EH (cell line): ENCODE measurements around the gene GALNT9.
"Not testable (repeated sequence)": the region's sequence is repeated elsewhere in the genome, so short reads cannot be mapped to it uniquely, and the experiment has no call there.

Source experiments
- DNase-seq: peaks from one replicate; pipeline ENCODE4 v3.0.0-alpha.2; 2015; ENCODE audit warnings: low read depth

GALNT9 gene

DNA sequence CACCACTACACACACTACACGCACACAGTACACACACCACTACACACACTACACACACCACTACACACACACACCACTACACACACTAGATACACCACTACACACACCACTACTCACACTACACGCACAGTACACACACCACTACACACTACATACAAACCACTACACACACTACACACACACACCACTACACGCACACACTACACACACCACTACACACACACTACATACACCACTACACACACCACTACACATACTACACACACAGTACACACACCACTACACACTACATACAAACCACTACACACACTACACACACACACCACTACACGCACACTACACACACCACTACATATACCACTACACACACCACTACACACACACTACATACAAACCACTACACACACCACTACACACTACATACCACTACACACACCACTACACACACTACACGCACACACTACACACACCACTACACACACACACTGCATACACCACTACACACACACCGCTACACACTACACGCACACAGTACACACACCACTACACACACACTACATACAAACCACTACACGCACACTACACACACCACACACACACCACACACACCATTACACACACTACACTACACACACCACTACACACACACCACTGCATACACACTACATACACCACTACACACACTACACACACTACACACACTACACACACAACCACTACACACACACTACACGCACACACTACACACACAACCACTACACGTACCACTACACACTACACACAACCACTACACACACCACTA lies 173.4 kb downstream of the GALNT9 start:
- no peak for DNase-seq

- peak; percentile 18 for DNase-seq
These were observed 174.2 kb downstream of the GALNT9 start for GRCh38 chr12:132154941-132155770.

GRCh38 chr12:132154341-132154761 lies 175.0 kb downstream of the GALNT9 start:
- no peak for DNase-seq

- DNase-seq, result peak; percentile 67
These were observed 175.7 kb downstream of the GALNT9 start for GRCh38 chr12:132153501-132154340.

DNA sequence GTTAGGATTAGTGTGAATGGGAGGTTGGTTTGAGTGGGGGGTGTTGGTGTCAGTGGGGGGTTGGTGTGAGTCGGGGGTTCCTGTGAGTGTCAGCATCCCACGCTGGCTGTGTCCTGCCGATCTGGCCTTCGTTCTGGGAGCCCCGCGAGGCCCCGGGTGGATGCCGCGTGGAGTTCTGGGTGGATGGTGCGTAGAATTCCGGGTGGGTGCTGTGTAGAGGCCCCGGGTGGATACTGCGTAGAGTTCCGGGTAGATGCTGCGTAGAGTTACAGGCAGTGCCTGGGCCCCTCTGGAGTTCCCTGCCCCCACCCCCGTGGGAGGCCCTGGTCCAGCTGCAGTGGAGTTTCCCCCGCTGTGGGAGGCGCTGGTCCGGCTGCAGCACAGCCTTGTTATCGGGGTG lies 176.4 kb downstream of the GALNT9 start:
- no peak for DNase-seq

- no peak for DNase-seq
These were observed 177.0 kb downstream of the GALNT9 start for GRCh38 chr12:132152411-132152821.

- no peak for DNase-seq
These were observed 177.5 kb downstream of the GALNT9 start for GRCh38 chr12:132151766-132152410.

DNA sequence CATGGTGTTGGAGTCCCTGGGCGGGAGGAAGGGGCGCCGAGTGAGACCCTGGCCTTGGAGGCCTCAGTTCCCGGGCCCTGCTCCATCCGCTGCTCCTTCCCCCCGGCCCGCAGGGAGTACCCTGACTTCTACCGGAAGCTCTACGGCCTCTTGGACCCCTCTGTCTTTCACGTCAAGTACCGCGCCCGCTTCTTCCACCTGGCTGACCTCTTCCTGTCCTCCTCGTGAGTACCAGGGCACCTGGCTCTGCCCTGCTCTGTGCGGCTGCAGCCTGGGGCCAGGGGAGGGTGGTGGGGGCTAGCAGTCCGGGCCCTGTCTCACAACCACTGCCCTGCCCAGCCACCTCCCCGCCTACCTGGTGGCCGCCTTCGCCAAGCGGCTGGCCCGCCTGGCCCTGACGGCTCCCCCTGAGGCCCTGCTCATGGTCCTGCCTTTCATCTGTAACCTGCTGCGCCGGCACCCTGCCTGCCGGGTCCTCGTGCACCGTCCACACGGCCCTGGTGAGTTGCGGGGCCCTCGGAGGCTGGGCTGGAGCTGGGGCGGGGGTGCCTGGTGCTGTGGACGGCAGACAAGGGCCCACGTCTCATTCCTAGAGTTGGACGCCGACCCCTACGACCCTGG lies 178.1 kb downstream of the GALNT9 start:
- DNase-seq, result no peak

DNA sequence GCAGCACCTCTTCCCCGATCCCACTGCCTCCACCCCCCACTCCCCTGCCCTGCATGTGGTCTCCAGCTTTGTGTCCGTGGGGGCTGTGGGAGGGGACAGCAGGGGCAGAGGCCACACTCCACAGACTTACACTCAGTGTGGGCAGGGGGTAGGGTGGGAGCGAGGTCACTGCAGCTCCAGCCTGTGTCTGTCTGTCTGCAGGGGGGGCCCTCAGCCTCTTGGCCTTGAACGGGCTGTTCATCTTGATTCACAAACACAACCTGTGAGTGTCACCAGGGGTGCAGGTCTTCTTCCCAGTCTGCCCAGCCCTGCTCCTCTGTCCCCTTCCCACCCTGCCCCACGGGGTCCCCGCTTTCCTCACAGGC lies 178.6 kb downstream of the GALNT9 start:
- DNase-seq, result no peak

GRCh38 chr12:132149526-132149925 lies 179.9 kb downstream of the GALNT9 start:
- not testable (repeated sequence) for DNase-seq

- no peak for DNase-seq
These were observed 180.9 kb downstream of the GALNT9 start for GRCh38 chr12:132148368-132149045.

- no peak for DNase-seq
These were observed 181.7 kb downstream of the GALNT9 start for GRCh38 chr12:132147423-132148367.

GRCh38 chr12:132146772-132147422 lies 182.5 kb downstream of the GALNT9 start:
- no peak for DNase-seq
